Natural killer cell (primary cell): ENCODE results near the gene ART5. TPM values are rescaled to one million over a fixed set of nuclear protein-coding genes. Genes with fewer than 3 reads are reported as not detected.

Experiments used
- ATAC-seq, 3 donors: fragments of 150-1000 bp in 2 of 3; fragments of 200-7000 bp in 1 of 3; cut with Tn5 transposase; 1 replicate in 1 of 3; 2 replicates in 2 of 3; pipeline ENCODE4 v1.10.0; 2021; ENCODE audit warnings: mild to moderate bottlenecking in 2 of 3, moderate library complexity in 2 of 3
- DNase-seq, 2 donors: peaks; one replicate each; pipeline versions ENCODE4 v3.0.0 to v3.0.0-alpha.2; 2013 to 2021; ENCODE audit warnings: mixed read lengths in 1 of 2
- H3K27ac ChIP-seq: one replicate; pipeline ENCODE4 v1.5.1; 2013; ENCODE audit warnings: mild to moderate bottlenecking, low read length
- H3K27me3 ChIP-seq: one replicate; pipeline ENCODE4 v1.6.1; 2013; ENCODE audit warnings: low read length; ENCODE audit not compliant: control insufficient read depth, insufficient read depth
- H3K36me3 ChIP-seq: one replicate; pipeline ENCODE4 v1.6.1; 2013; ENCODE audit warnings: low read length; ENCODE audit not compliant: control insufficient read depth, insufficient read depth
- H3K4me1 ChIP-seq: one replicate; pipeline ENCODE4 v1.6.1; 2013; ENCODE audit warnings: low read length; ENCODE audit not compliant: control insufficient read depth, insufficient read depth
- H3K4me3 ChIP-seq: one replicate; pipeline ENCODE4 v1.5.1; 2013; ENCODE audit warnings: low read length
- H3K9me3 ChIP-seq: one replicate; pipeline ENCODE4 v1.6.1; 2013; ENCODE audit warnings: low read length; ENCODE audit not compliant: control insufficient read depth, insufficient read depth
- H3K27ac Mint-ChIP-seq, 2 donors: one replicate each; pipeline ENCODE4 v1.8.0; 2022; ENCODE audit warnings: mild to moderate bottlenecking in 2 of 2, mixed read lengths in 2 of 2, moderate library complexity in 1 of 2
- H3K27me3 Mint-ChIP-seq, 2 donors: one replicate each; pipeline ENCODE4 v1.8.0; 2022; ENCODE audit warnings: low read depth in 2 of 2, mixed read lengths in 2 of 2
- H3K36me3 Mint-ChIP-seq: one replicate; pipeline ENCODE4 v1.8.0; 2022; ENCODE audit warnings: mixed read lengths
- H3K4me1 Mint-ChIP-seq, 2 donors: one replicate each; pipeline ENCODE4 v1.8.0; 2022; ENCODE audit warnings: mixed read lengths in 2 of 2
- H3K4me3 Mint-ChIP-seq: one replicate; pipeline ENCODE4 v1.8.0; 2022; ENCODE audit warnings: mild to moderate bottlenecking, moderate library complexity, mixed read lengths
- H3K9me3 Mint-ChIP-seq, 2 donors: one replicate each; pipeline ENCODE4 v1.8.0; 2022; ENCODE audit warnings: mixed read lengths in 2 of 2
- WGBS: methylation state at CpG from one replicate; pipeline ENCODE4 v1.1.7; 2013; ENCODE audit warnings: missing lambda C conversion rate; ENCODE audit not compliant: insufficient coverage; 5-methylcytosine and 5-hydroxymethylcytosine counted together
- intact Hi-C: fragments of 100-400 bp; cut with micrococcal nuclease; formaldehyde crosslinking; loops from one replicate; pipeline ENCODE4 v1.14.2; 2022
- total RNA-seq, 4 donors: library from RNA; stranded (reverse); fragments of 120-200 nt in 1 of 4; gene quantifications; one replicate each; pipeline versions ENCODE4 v1.2.3 to v1.2.4, GENCODE V29; 2013 to 2022
- TF ChIP-seq, protein P1 (sequence below): fragments of 200-600 bp; IDR thresholded peaks from one replicate; pipeline ENCODE4 v1.8.0; 2022; ENCODE audit warnings: antibody characterized with exemption

Gene ART5
- total RNA-seq, 3 donors from 2014 or later (not counting 1 experiment from before 2014, with no cell fraction given) = not detected

DNA sequence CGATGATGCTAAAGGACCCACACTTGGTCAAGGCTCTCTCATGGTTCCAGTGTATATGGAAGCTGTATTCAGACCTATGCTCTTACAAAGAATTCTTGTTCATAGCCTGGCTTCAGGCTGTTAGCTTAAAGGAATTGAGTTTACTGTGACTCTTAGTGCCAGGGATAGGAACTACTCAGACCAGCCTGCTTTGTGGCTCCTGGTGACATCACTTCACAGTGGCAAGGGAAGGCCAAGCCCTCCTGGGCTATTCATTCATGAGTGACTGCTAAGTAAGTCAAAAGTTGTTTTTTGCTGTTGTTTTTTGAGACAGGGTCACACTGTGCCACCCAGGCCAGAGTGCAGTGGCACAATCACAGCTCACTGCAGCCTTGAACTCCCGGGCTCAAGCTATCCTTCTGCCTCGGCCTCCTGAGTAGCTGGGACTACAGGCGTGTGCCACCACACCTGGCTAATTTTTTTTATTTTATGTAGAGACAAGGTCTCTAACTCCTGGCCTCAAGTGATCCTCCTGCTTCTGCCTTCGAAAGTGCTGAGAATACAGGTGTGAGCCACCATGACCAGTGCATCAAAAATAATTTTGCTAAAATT lies 9.6 kb downstream of the ART5 start:
- Mint-ChIP-seq H3K4me3 (no peak overlapping the region), H3K27me3 (peaks cover 0 to 6% of the 10 kb centered on the region in 2 donors), H3K9me3 (no peaks in the 10 kb centered on the region), H3K27ac (no peak overlapping the region), H3K36me3 (no peaks in the 10 kb centered on the region), H3K4me1 (no peaks in the 10 kb centered on the region)
- Histone ChIP-seq H3K36me3 (no peaks in the 10 kb centered on the region), H3K4me3 (no peak overlapping the region), H3K9me3 (no peaks in the 10 kb centered on the region), H3K27me3 (no peaks in the 10 kb centered on the region), H3K27ac (no peak overlapping the region), H3K4me1 (no peaks in the 10 kb centered on the region)
- DNase-seq = no peak
- 91% methylated on average over 5 of the region's 5 CpGs for WGBS
- intact Hi-C loops = no loop called here
- no peak for ATAC-seq
- TF ChIP-seq, protein P1, sequence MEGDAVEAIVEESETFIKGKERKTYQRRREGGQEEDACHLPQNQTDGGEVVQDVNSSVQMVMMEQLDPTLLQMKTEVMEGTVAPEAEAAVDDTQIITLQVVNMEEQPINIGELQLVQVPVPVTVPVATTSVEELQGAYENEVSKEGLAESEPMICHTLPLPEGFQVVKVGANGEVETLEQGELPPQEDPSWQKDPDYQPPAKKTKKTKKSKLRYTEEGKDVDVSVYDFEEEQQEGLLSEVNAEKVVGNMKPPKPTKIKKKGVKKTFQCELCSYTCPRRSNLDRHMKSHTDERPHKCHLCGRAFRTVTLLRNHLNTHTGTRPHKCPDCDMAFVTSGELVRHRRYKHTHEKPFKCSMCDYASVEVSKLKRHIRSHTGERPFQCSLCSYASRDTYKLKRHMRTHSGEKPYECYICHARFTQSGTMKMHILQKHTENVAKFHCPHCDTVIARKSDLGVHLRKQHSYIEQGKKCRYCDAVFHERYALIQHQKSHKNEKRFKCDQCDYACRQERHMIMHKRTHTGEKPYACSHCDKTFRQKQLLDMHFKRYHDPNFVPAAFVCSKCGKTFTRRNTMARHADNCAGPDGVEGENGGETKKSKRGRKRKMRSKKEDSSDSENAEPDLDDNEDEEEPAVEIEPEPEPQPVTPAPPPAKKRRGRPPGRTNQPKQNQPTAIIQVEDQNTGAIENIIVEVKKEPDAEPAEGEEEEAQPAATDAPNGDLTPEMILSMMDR = no peak

DNA sequence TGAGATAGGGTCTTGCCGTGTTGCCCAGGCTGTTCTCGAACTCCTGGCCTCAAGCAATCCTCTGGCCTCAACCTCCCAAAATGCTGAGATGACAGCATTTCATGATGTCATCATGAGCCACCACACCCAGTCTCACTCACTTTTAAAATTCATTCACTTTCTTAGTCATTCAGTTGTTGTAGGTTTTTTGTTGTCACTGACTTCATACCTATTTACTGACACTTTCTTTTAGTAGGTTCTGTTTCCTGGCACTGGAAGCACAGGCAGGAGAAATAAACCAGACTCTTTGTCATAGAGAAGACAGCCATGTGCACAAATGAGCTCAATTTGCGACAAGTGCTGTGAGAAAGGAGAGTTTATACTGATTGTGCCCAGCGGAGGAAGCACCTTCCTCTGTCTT lies 10.5 kb downstream of the ART5 start:
- Histone ChIP-seq H3K36me3 (no peaks in the 10 kb centered on the region), H3K27me3 (no peaks in the 10 kb centered on the region), H3K4me1 (peaks cover 3% of the 10 kb centered on the region), H3K27ac (no peak overlapping the region), H3K9me3 (no peaks in the 10 kb centered on the region), H3K4me3 (no peak overlapping the region)
- ATAC-seq = no peak
- intact Hi-C loops = no loop called here
- Mint-ChIP-seq H3K9me3 (no peaks in the 10 kb centered on the region), H3K4me1 (peaks cover 6 to 7% of the 10 kb centered on the region in 2 donors), H3K27ac (no peak overlapping the region), H3K4me3 (no peak overlapping the region), H3K27me3 (peaks cover 7 to 11% of the 10 kb centered on the region in 2 donors), H3K36me3 (no peaks in the 10 kb centered on the region)
- TF ChIP-seq, protein P1 = no peak
- no peak for DNase-seq
- WGBS = 83% methylated on average over 4 of the region's 4 CpGs

DNA sequence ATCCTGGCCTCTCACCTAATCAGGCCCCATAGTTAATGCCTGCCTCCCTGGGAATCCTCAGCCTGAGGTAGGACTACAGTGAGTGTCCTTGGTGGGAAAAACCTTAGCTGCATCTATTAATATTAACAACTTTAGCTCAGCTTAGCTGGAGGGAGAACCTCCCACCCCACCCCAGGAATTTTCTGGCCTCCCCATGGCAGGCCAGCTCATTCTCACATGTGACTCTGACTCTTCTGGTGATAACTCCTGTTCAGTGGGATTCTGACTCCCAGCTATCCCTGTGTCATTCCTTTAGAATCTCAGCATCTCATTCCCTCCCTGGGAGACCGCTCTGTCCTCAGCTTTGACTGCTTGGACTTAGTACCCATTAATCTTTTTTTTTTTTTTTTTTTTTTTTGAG lies 14.5 kb downstream of the ART5 start:
- Histone ChIP-seq H3K9me3 (no peaks in the 10 kb centered on the region), H3K4me3 (no peak overlapping the region), H3K36me3 (no peaks in the 10 kb centered on the region), H3K27me3 (no peaks in the 10 kb centered on the region), H3K4me1 (peaks cover 7% of the 10 kb centered on the region), H3K27ac (no peak overlapping the region)
- Mint-ChIP-seq H3K27ac (no peak overlapping the region), H3K4me1 (peaks cover 8 to 12% of the 10 kb centered on the region in 2 donors), H3K4me3 (no peak overlapping the region), H3K36me3 (no peaks in the 10 kb centered on the region), H3K27me3 (peaks cover 7 to 9% of the 10 kb centered on the region in 2 donors), H3K9me3 (no peaks in the 10 kb centered on the region)
- TF ChIP-seq, protein P1 = no peak
- intact Hi-C loops = no loop called here
- no CpG with 5 or more reads among the region's 1 CpG for WGBS
- ATAC-seq = no peak
- DNase-seq = no peak
